Endothelial cell of umbilical vein (primary cell): ENCODE data around the gene CD48. TPM values are rescaled to one million over a fixed set of nuclear protein-coding genes. Genes with fewer than 3 reads are reported as not detected.

ENCODE experiments used
- BruUV-seq: library from RNA; stranded (reverse); fragments of 400-500 nt; replicated peaks from 2 replicates; lab custom pipeline; 2021; lab: Mats Ljungman, UMichigan
- CTCF ChIA-PET: fragments of 300-600, 350-600 bp; sonication (Branson Sonifier 250); formaldehyde crosslinking; loops from one replicate; lab custom pipeline; 2021; ENCODE audit warnings: antibody characterized with exemption, inconsistent platforms; lab: Charles Lee
- POLR2A ChIA-PET: fragments of 300-600, 350-600 bp; sonication (Branson Sonifier 250); formaldehyde crosslinking; loops from one replicate; lab custom pipeline; 2021; ENCODE audit warnings: antibody characterized with exemption, inconsistent platforms; lab: Charles Lee
- DNase-seq: peaks from one replicate; pipeline ENCODE4 v3.0.0-alpha.2; 2011; ENCODE audit warnings: low read depth, low spot score
- FAIRE-seq: peaks from 2 replicates; lab custom pipeline; 2011; peaks lifted over from hg19 to GRCh38; lab: Jason Lieb, UNC
- H2AFZ ChIP-seq: 2 replicates; pipeline ENCODE4 v1.6.0; 2012; ENCODE audit warnings: low read depth, low read length, control low read depth, inconsistent platforms
- H3K27ac ChIP-seq: 2 replicates; pipeline ENCODE4 v1.5.1; 2011; ENCODE audit warnings: low read depth, mild to moderate bottlenecking, control low read depth, low read length, moderate library complexity; ENCODE audit not compliant: insufficient read depth
- H3K27me3 ChIP-seq, 2 experiments: 2 replicates each; pipeline versions ENCODE4 v1.6.0 to v1.6.1; 2011; ENCODE audit warnings: low read length in 2 of 2, mixed read lengths in 1 of 2; ENCODE audit not compliant: control insufficient read depth in 2 of 2, insufficient read depth in 2 of 2
- H3K36me3 ChIP-seq, 2 experiments: 2 replicates in 1 of 2; 3 replicates in 1 of 2; pipeline ENCODE4 v1.5.1; 2011; ENCODE audit warnings: low read length in 2 of 2, mild to moderate bottlenecking in 1 of 2, moderate library complexity in 1 of 2; ENCODE audit not compliant: control insufficient read depth in 2 of 2, insufficient read depth in 2 of 2; ENCODE audit errors: extremely low read depth in 1 of 2
- H3K4me1 ChIP-seq: 3 replicates; pipeline ENCODE4 v1.5.1; 2011; ENCODE audit warnings: mild to moderate bottlenecking, low read length; ENCODE audit not compliant: control insufficient read depth, insufficient read depth; ENCODE audit errors: extremely low read depth
- H3K4me2 ChIP-seq: 2 replicates; pipeline ENCODE4 v1.6.1; 2011; ENCODE audit warnings: low read length, control low read depth, mixed read lengths; ENCODE audit not compliant: insufficient read depth
- H3K4me3 ChIP-seq, 3 experiments: fragments of 200-600 bp in 1 of 3; sonication (generic), shearing (Covaris generic) in 1 of 3; replicated peaks in 1 of 3; 2 replicates each; pipeline ENCODE4 v1.5.1; 2011 to 2016; ENCODE audit warnings: control low read depth in 3 of 3, low read length in 3 of 3, mild to moderate bottlenecking in 2 of 3, inconsistent platforms in 1 of 3, low read depth in 1 of 3, moderate library complexity in 1 of 3; ENCODE audit not compliant: insufficient read depth in 1 of 3
- H3K79me2 ChIP-seq: 2 replicates; pipeline ENCODE4 v1.6.0; 2012; ENCODE audit warnings: low read length, inconsistent platforms; ENCODE audit not compliant: control insufficient read depth, insufficient read depth
- H3K9ac ChIP-seq: replicated peaks from 2 replicates; pipeline ENCODE3; 2011; ENCODE audit warnings: low read length, control low read depth; ENCODE audit not compliant: insufficient read depth; ENCODE audit errors: extremely low read depth
- H3K9me1 ChIP-seq: replicated peaks from 3 replicates; pipeline ENCODE4 v1.6.0; 2011; ENCODE audit warnings: mild to moderate bottlenecking, low read length; ENCODE audit not compliant: control insufficient read depth, insufficient read depth; ENCODE audit errors: extremely low read depth
- H3K9me3 ChIP-seq: replicated peaks from 2 replicates; pipeline ENCODE4 v1.5.1; 2012; ENCODE audit warnings: low read length, inconsistent platforms; ENCODE audit not compliant: control insufficient read depth, insufficient read depth
- H4K20me1 ChIP-seq: replicated peaks from 2 replicates; pipeline ENCODE3; 2011; ENCODE audit warnings: mild to moderate bottlenecking, low read length; ENCODE audit not compliant: control insufficient read depth, insufficient read depth; ENCODE audit errors: extremely low read depth
- EZH2 ChIP-seq: IDR thresholded peaks from 2 replicates; pipeline ENCODE4 v1.6.1; 2012; ENCODE audit warnings: borderline replicate concordance, low read depth, mild to moderate bottlenecking, moderate library complexity, low read length, inconsistent platforms; ENCODE audit not compliant: severe bottlenecking
- FOS ChIP-seq: IDR thresholded peaks from 2 replicates; pipeline ENCODE4 v1.6.1; 2011; ENCODE audit warnings: mild to moderate bottlenecking, low read length, moderate library complexity, borderline replicate concordance; ENCODE audit not compliant: insufficient read depth
- GATA2 ChIP-seq: IDR thresholded peaks from 2 replicates; pipeline ENCODE4 v1.7.0; 2011; ENCODE audit warnings: low read depth, mild to moderate bottlenecking, moderate library complexity, mixed read lengths, low read length; ENCODE audit not compliant: insufficient read length, insufficient read depth
- JUN ChIP-seq: IDR thresholded peaks from 2 replicates; pipeline ENCODE4 v1.6.1; 2011; ENCODE audit warnings: borderline replicate concordance, low read depth; ENCODE audit not compliant: insufficient read length, insufficient read depth
- MYC ChIP-seq: IDR thresholded peaks from one replicate; pipeline ENCODE4 v1.6.1; 2011; ENCODE audit warnings: mild to moderate bottlenecking, low read depth, low read length
- POLR2A ChIP-seq: IDR thresholded peaks from 2 replicates; pipeline ENCODE4 v1.6.1; 2012; ENCODE audit warnings: low read depth, mild to moderate bottlenecking, control low read depth, low read length
- POLR2AphosphoS5 ChIP-seq: IDR thresholded peaks from 2 replicates; pipeline ENCODE4 v1.6.1; 2012; ENCODE audit warnings: low read depth, mild to moderate bottlenecking, control low read depth, low read length, moderate library complexity; ENCODE audit not compliant: insufficient read depth
- dilution Hi-C: fragments of 300-500 bp; cut with MboI; formaldehyde crosslinking; loops from one replicate; pipeline ENCODE4 v1.15.0; 2019; ENCODE audit warnings: low sequenced_read_pairs; ENCODE audit not compliant: extremely low pct_ligation_motif_present
- intact Hi-C: fragments of 100-400 bp; cut with micrococcal nuclease; formaldehyde crosslinking; loops from one replicate; pipeline ENCODE4 v1.10.0; 2022
- polyA plus RNA-seq, 4 experiments: library from polyadenylated mRNA; depleted of rRNA in 3 of 4; stranded (reverse) in 3 of 4; unstranded in 1 of 4; fragments of >200 nt; gene quantifications; 2 replicates each; pipeline versions ENCODE4 v1.2.1 to v1.2.3, GENCODE V29; 2011 to 2012; ENCODE audit warnings: missing spikeins in 1 of 4
- total RNA-seq: library from RNA; stranded (reverse); gene quantifications from 2 replicates; pipeline ENCODE4 v1.2.3, GENCODE V29; 2021
- TF ChIP-seq, protein P1 (sequence below), 2 donors: IDR thresholded peaks; 1 replicate in 1 of 2; 2 replicates in 1 of 2; pipeline ENCODE4 v1.5.1; 2011; ENCODE audit warnings: low read length in 2 of 2, mild to moderate bottlenecking in 2 of 2, moderate library complexity in 2 of 2, control low read depth in 1 of 2, inconsistent platforms in 1 of 2, low read depth in 1 of 2; ENCODE audit not compliant: insufficient read depth in 1 of 2; ENCODE audit errors: extremely low read depth in 1 of 2
- TF ChIP-seq, protein P2 (sequence below): IDR thresholded peaks from 2 replicates; pipeline ENCODE4 v1.6.1; 2011; ENCODE audit not compliant: insufficient read depth, insufficient read length

The CD48 gene
- total and polyA plus RNA-seq, 2 donors (not counting 3 experiments of a cell fraction or from before 2014, with no cell fraction given), result not detected

DNA sequence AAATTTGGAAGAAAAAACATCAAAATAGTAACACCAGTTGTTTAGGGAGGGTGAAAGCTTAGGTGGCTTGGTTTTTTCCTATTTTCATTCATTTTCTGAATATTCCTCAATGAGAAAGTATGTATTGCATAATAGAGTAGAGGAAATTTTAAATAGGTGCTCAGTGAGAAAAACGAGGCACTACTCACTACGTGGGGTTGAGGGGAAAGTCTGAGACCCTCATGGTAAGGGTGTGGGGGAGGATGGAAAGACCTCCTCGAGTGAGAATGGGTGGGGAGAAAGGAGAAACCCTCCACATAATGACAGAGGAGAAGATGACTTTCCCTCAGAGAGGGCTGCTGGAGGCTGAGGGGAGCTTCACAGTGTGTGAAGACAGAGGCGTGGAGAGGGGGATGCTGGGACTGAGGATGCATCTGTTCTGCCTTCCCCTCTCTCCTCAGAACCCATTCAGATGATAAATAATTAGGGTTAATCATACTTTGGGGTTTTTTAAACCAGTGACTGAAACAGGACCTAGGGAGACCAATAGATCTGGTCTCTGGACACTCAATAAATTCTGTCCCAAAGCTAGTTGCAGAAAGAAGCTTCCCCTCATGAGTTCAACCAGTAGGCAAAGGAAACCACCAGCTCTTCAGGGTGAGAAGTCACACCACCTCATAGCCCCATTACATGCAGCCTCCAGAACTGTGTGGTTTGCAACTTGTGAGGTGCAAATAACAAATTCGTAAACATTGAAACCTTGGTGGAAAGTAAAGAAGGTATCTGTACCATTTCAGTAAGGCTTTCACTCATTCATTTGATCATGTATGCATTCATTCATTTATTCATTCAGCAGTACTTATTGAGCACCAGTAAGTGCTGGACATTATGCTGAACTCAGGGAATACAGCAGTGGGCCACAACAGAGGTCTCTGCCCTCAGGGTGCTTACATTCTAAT is 44.6 kb upstream of the CD48 start:
- CTCF ChIA-PET, result interaction anchor here (1.2 to 1.9 kb wide), 2 partner anchors 21 to 25 kb away, joined by 3 to 5 read pairs; no protein-coding TSS in a partner anchor
- dilution Hi-C loops, result no loop called here
- no TSS peak for BruUV-seq

More for the DNA sequence above, 44.6 kb upstream of the CD48 start:
- H3K36me3 ChIP-seq, result no peaks in the 10 kb centered on the region
- no peaks in the 10 kb centered on the region for H3K4me1 ChIP-seq
- no peak for DNase-seq
- FAIRE-seq, result no peak
- POLR2A ChIA-PET, result no interaction called here
- no peaks in the 10 kb centered on the region for H3K9me1 ChIP-seq
- H3K4me2 ChIP-seq, result no peak overlapping the region
- intact Hi-C loops, result no loop called here
- no peak overlapping the region for H3K27ac ChIP-seq
- H4K20me1 ChIP-seq, result no peaks in the 10 kb centered on the region
- H3K9me3 ChIP-seq, result no peaks in the 10 kb centered on the region
- no peaks in the 10 kb centered on the region for H3K79me2 ChIP-seq
- no peak overlapping the region for H3K9ac ChIP-seq
- no peak overlapping the region for H2AFZ ChIP-seq
- H3K4me3 ChIP-seq, result no peak overlapping the region
- H3K27me3 ChIP-seq, result peaks cover 1 to 7% of the 10 kb centered on the region in 2 experiments
- TF ChIP-seq POLR2AphosphoS5 (no peak), EZH2 (no peak), GATA2 (no peak), FOS (no peak), MYC (no peak), POLR2A (no peak), JUN (no peak)
- TF ChIP-seq, protein P1, sequence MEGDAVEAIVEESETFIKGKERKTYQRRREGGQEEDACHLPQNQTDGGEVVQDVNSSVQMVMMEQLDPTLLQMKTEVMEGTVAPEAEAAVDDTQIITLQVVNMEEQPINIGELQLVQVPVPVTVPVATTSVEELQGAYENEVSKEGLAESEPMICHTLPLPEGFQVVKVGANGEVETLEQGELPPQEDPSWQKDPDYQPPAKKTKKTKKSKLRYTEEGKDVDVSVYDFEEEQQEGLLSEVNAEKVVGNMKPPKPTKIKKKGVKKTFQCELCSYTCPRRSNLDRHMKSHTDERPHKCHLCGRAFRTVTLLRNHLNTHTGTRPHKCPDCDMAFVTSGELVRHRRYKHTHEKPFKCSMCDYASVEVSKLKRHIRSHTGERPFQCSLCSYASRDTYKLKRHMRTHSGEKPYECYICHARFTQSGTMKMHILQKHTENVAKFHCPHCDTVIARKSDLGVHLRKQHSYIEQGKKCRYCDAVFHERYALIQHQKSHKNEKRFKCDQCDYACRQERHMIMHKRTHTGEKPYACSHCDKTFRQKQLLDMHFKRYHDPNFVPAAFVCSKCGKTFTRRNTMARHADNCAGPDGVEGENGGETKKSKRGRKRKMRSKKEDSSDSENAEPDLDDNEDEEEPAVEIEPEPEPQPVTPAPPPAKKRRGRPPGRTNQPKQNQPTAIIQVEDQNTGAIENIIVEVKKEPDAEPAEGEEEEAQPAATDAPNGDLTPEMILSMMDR (IDR thresholded peaks at IDR 0.05; ENCODE audit: extremely low read depth in 1 of 2, insufficient read depth in 1 of 2, low read depth in 1 of 2, low read length in 2 of 2), result no peak
- TF ChIP-seq, protein P2, sequence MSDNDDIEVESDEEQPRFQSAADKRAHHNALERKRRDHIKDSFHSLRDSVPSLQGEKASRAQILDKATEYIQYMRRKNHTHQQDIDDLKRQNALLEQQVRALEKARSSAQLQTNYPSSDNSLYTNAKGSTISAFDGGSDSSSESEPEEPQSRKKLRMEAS, result no peak
